Measurements from ENCODE around the gene PFN3. TPM values are rescaled to one million over a fixed set of nuclear protein-coding genes. Genes with fewer than 3 reads are reported as not detected.

The PFN3 gene
- total and polyA plus RNA-seq, 11 donors: not detected

DNA sequence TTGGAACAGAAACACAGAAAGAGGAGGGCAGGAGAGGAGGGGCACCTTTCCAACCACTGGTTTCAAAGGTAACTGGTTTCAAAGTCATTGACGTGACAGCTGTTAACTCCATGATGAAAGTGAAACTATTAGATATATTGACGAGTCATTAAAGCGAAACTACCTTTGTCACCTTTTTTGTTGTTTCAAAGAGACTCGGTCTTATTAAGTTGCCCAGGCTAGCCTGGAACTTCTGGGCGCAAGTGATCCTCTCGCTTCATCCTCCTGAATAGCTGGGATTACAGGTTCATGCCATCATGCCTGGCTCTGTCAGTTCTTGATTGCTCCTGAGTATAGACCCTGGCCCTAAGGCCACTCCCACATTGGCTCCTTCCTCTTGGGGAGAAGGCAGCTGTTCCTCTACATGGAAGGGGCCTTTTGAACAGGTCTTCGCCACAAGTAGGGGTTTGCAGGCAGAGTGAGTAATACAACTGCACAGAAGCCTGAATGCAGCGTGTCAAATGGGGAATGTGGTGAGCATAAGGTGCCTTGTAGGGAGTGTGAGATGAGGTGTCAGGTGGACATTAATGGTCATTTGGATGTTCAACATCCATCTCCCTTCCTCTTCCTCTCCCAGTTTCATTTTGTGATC, 12.3 kb upstream of the PFN3 start:
- Histone ChIP-seq H3K4me1 (peaks cover 0 to 16% (median 0%) of the 10 kb centered on the region in 12 donors), H3K4me3 (no peak overlapping the region), H3K9me3 (no peaks in the 10 kb centered on the region), H3K36me3 (no peaks in the 10 kb centered on the region), H3K27me3 (no peaks in the 10 kb centered on the region), H3K27ac (peak overlapping the region in 1 of 12 donors; percentile 21)
- 86 to 91% (median 87%) methylated on average over 8 of the region's 8 CpGs for WGBS, 4 donors
- intact Hi-C loops (cut with DNase I): no loop called here
- TF ChIP-seq, protein P1, sequence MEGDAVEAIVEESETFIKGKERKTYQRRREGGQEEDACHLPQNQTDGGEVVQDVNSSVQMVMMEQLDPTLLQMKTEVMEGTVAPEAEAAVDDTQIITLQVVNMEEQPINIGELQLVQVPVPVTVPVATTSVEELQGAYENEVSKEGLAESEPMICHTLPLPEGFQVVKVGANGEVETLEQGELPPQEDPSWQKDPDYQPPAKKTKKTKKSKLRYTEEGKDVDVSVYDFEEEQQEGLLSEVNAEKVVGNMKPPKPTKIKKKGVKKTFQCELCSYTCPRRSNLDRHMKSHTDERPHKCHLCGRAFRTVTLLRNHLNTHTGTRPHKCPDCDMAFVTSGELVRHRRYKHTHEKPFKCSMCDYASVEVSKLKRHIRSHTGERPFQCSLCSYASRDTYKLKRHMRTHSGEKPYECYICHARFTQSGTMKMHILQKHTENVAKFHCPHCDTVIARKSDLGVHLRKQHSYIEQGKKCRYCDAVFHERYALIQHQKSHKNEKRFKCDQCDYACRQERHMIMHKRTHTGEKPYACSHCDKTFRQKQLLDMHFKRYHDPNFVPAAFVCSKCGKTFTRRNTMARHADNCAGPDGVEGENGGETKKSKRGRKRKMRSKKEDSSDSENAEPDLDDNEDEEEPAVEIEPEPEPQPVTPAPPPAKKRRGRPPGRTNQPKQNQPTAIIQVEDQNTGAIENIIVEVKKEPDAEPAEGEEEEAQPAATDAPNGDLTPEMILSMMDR (IDR thresholded peaks at IDR 0.05): no peak
- no peak for TF ChIP-seq POLR2A (IDR thresholded peaks at IDR 0.05)
- DNase-seq: no peak
- no peak for ATAC-seq

DNA sequence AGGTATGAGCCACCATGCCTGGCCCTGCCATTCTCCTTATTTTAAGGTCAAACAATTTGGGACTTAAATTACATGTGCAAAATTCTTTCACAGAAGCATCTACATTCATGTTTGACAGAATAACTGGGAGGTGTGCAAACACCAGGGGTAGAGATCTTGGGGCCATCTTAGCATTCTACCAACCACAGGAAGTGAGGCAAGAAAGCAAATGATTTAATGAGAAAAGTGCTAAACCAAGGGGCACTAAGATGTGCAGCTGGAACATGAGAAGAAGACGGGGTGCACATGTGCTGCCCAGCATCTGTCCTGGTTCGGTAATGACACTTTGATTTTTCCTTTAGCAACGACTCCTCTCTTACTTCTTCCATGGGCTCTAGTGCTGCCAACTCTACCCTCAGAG, 10.1 kb upstream of the PFN3 start:
- H3K27me3 ChIP-seq: peaks cover 0 to 3% (median 0%) of the 10 kb centered on the region in 9 donors
- intact Hi-C loops (cut with DNase I): no loop called here
- H3K27ac ChIP-seq: no peak overlapping the region
- 84 to 97% (median 86%) methylated on average over 3 of the region's 3 CpGs for WGBS, 4 donors
- no peaks in the 10 kb centered on the region for H3K9me3 ChIP-seq
- no peak for DNase-seq
- H3K36me3 ChIP-seq: no peaks in the 10 kb centered on the region
- TF ChIP-seq, protein P1 (IDR thresholded peaks at IDR 0.05): no peak
- no peak for TF ChIP-seq POLR2A (IDR thresholded peaks at IDR 0.05)
- H3K4me1 ChIP-seq: peaks cover 0 to 11% (median 0%) of the 10 kb centered on the region in 12 donors
- no peak for ATAC-seq
- H3K4me3 ChIP-seq: no peak overlapping the region

DNA sequence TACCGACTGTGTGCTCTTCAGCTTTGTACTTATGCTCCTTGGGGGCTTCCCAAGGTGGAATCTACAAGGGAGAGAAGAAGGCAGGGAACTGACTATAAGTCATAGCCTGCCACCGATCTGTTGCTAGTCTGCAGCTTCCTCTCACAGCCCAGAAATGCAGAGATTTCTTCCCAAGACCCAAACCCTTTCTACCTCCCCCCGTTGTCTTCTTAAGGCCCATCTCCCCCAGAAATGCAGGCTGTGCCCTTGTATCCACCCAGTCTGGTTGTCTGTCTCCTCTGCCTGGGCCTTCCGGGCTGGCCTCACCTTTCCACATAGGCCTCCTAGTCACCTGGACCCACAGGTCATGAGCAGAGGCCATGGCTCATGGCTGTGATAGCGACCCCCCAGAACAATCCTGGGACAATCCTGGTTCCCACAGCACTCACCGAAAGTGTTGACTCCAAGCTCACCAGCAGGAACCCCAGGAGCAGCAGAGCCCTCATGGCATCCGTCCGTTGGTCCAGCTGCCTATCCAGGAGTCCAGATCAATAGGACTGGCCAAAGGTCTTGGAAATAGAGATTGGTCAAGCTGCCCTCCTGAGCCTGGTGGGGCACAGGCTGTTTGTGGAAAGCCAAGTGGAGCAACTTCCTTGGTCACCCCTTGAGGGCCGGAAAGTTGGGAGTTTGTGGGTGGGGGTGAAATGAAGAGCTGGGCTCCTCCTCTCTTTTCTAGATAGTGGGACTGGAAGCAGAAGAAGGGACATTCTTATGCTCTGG, 8.8 kb upstream of the PFN3 start, which contains the start of gene F12:
F12 (minus strand) TSS at position 522 of the 759 bp plus-strand sequence; CDS start at position 485, 37 bp downstream.
- intact Hi-C loops (cut with DNase I): loop anchor here in 3 of 10 donors (5.0 to 10.0 kb wide), 3 partner anchors 43 to 196 kb away; partner anchors contain the start of gene B4GALT7 (in 1 of the 3)
- no peak for ATAC-seq

More for the DNA sequence above, 8.8 kb upstream of the PFN3 start, which contains the start of gene F12:
- Histone ChIP-seq H3K36me3 (no peaks in the 10 kb centered on the region), H3K27me3 (peaks cover 0 to 11% (median 0%) of the 10 kb centered on the region in 9 donors), H3K27ac (no peak within 1 kb of the TSS), H3K4me1 (peaks cover 0 to 25% (median 6%) of the 10 kb centered on the region in 12 donors), H3K9me3 (no peaks in the 10 kb centered on the region), H3K4me3 (no peak within 1 kb of the TSS)
- no peak for TF ChIP-seq POLR2A (IDR thresholded peaks at IDR 0.05)
- TF ChIP-seq, protein P1 (IDR thresholded peaks at IDR 0.05): no peak
- 86 to 94% (median 88%) methylated on average over 9 of the region's 9 CpGs for WGBS, 4 donors
- DNase-seq: no peak
